Ovary (tissue), 3 donors: ENCODE measurements around the gene DDX59.

Experiments
- EP300 ChIP-seq: sonication (generic); formaldehyde crosslinking; IDR thresholded peaks from one replicate; pipeline ENCODE4 v1.6.1; 2017; ENCODE audit warnings: antibody characterized with exemption
- POLR2A ChIP-seq: fragments of 450-650 bp; IDR thresholded peaks from one replicate; pipeline ENCODE4 v1.6.1; 2017; ENCODE audit warnings: antibody characterized with exemption, mild to moderate bottlenecking, moderate library complexity
- TF ChIP-seq, protein P1 (sequence below), 3 donors: fragments of 450-650 bp in 2 of 3; fragments of 200-600 bp in 1 of 3; IDR thresholded peaks; one replicate each; pipeline versions ENCODE4 v1.5.1 to v1.8.0; 2016 to 2022; ENCODE audit warnings: antibody characterized with exemption in 3 of 3, mild to moderate bottlenecking in 1 of 3
- donor health status: DM: no; HTN: no; CAD: no.

DNA sequence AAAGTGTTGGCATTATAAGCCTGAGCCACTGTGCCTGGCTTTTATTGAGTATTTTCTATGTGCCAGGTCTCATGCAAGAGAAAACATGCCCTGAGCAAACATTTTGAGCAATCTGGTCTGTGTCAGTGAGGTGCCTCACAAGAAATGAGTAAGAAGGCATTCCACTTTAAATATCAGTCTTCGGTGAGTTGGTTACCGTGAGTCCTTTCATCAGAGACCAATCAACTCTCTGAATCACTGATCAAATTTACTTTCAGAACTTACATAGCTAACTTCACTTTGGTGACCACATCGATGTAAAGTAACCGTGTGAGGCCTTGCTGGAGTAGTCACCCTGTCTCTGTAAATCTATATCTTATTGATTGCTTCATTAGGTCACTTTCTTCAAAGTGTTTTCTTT lies 14.3 kb upstream of the DDX59 start:
- TF ChIP-seq, protein P1, sequence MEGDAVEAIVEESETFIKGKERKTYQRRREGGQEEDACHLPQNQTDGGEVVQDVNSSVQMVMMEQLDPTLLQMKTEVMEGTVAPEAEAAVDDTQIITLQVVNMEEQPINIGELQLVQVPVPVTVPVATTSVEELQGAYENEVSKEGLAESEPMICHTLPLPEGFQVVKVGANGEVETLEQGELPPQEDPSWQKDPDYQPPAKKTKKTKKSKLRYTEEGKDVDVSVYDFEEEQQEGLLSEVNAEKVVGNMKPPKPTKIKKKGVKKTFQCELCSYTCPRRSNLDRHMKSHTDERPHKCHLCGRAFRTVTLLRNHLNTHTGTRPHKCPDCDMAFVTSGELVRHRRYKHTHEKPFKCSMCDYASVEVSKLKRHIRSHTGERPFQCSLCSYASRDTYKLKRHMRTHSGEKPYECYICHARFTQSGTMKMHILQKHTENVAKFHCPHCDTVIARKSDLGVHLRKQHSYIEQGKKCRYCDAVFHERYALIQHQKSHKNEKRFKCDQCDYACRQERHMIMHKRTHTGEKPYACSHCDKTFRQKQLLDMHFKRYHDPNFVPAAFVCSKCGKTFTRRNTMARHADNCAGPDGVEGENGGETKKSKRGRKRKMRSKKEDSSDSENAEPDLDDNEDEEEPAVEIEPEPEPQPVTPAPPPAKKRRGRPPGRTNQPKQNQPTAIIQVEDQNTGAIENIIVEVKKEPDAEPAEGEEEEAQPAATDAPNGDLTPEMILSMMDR (IDR thresholded peaks at IDR 0.05): no peak
- TF ChIP-seq POLR2A (no peak), EP300 (no peak)
